AG04449 (cell line): ENCODE results near the gene TOMT.

ENCODE experiments used
- CTCF ChIA-PET: fragments of 350-600 bp; formaldehyde crosslinking; extraction: SDS; loops from one replicate; lab custom pipeline; 2021; ENCODE audit warnings: antibody characterized with exemption; lab: Yijun Ruan, JAX
- POLR2A ChIA-PET: fragments of 400-600, 350-600 bp; formaldehyde crosslinking; extraction: SDS; loops from one replicate; lab custom pipeline; 2020; ENCODE audit warnings: antibody characterized with exemption, inconsistent platforms; lab: Yijun Ruan, JAX
- DNase-seq: peaks from one replicate; pipeline ENCODE4 v3.0.0-alpha.2; 2010; ENCODE audit warnings: low read depth, low spot score
- H3K4me3 ChIP-seq: 2 replicates; pipeline ENCODE4 v1.5.1; 2011; ENCODE audit warnings: low read depth, mild to moderate bottlenecking, control low read depth, low read length
- TF ChIP-seq, protein P1 (sequence below): IDR thresholded peaks from one replicate; pipeline ENCODE4 v1.5.1; 2011; ENCODE audit warnings: mild to moderate bottlenecking, moderate library complexity, low read length, control low read depth, inconsistent platforms; ENCODE audit not compliant: insufficient read depth; ENCODE audit errors: missing control alignments

Gene TOMT

DNA sequence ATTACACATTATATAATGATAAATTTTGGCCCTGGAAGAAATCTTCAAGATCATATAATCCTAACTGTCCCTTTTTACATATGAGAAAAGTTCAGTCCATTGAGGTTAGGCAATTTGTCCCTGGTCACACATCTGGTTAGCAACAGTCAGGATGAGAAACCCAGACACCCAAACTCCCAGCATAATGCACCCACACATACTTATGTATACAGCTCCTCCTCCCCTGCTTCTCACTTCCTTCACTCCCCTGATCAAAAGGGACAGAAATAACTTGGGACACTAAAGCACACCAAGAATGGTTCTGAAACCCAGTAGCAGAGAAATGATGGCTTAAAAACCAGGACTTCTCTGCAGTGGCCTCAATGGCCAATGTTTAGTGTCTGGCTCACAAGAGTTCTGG lies 36.5 kb upstream of the TOMT start:
- TF ChIP-seq, protein P1, sequence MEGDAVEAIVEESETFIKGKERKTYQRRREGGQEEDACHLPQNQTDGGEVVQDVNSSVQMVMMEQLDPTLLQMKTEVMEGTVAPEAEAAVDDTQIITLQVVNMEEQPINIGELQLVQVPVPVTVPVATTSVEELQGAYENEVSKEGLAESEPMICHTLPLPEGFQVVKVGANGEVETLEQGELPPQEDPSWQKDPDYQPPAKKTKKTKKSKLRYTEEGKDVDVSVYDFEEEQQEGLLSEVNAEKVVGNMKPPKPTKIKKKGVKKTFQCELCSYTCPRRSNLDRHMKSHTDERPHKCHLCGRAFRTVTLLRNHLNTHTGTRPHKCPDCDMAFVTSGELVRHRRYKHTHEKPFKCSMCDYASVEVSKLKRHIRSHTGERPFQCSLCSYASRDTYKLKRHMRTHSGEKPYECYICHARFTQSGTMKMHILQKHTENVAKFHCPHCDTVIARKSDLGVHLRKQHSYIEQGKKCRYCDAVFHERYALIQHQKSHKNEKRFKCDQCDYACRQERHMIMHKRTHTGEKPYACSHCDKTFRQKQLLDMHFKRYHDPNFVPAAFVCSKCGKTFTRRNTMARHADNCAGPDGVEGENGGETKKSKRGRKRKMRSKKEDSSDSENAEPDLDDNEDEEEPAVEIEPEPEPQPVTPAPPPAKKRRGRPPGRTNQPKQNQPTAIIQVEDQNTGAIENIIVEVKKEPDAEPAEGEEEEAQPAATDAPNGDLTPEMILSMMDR, result no peak
- DNase-seq, result no peak
- POLR2A ChIA-PET, result interaction anchor here (1.6 kb wide), 1 partner anchor 29 kb away, joined by 3 read pairs; no protein-coding TSS in a partner anchor

DNA sequence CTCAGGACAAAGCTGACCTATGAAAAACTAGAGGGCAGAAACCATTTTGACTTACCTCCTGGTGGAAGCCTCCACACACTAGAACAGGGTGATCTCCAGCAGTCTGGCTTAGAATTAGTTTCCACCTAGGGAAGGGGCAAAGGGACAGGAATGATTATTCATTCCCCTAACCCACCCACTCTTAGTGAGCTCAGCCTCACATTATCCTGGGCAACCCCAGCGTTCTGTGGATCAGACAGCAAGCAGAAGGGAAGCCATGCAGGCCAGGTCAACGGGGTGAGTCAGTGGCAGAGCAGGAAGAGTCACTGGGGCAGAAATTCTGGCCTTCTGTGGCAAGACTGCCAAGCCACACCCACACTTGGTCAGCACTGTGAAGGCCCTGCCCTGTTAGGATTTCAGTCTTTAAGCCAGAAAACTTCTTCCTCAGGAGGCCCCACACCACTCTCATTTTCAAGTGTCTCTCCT lies 35.9 kb upstream of the TOMT start:
- ChIA-PET CTCF (interaction anchor here (2.2 to 4.4 kb wide), 3 partner anchors 30 to 74 kb away, joined by 5 to 20 read pairs (median 8); no protein-coding TSS in a partner anchor), POLR2A (interaction anchor here (1.6 kb wide), 1 partner anchor 29 kb away, joined by 3 read pairs; no protein-coding TSS in a partner anchor)
- H3K4me3 ChIP-seq, result peak overlapping the region; percentile 21
- DNase-seq, result no peak
- TF ChIP-seq, protein P1, result no peak

More for the DNA sequence above, 36.5 kb upstream of the TOMT start:
- CTCF ChIA-PET, result interaction anchor here (2.2 to 4.4 kb wide), 2 partner anchors 44 to 74 kb away, joined by 5 to 20 read pairs; no protein-coding TSS in a partner anchor
- H3K4me3 ChIP-seq, result peak overlapping the region; percentile 31

DNA sequence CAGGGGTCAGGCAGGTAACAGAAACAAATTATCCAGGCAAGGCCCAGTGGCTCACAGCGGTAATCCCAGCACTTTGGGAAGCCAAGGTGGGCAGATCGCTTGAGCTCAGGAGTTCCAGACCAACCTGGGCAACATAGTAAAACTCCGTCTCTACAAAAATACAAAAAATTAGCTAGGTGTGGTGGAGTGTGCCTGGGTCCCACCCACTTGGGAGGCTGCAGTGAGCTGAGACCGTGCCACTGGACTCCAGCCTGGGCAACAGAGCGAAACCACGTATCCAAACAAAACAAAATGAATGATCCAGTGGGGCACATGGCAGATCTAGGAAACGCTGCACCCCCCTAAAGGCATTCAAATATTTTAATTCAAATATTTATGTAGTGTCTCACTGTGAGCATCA lies 35.2 kb upstream of the TOMT start:
- POLR2A ChIA-PET, result no interaction called here
- CTCF ChIA-PET, result interaction anchor here (1.0 to 4.4 kb wide), 4 partner anchors 9 to 73 kb away, joined by 4 to 20 read pairs (median 6); no protein-coding TSS in a partner anchor
- no peak for DNase-seq
- TF ChIP-seq, protein P1, result no peak
- H3K4me3 ChIP-seq, result no peak overlapping the region

DNA sequence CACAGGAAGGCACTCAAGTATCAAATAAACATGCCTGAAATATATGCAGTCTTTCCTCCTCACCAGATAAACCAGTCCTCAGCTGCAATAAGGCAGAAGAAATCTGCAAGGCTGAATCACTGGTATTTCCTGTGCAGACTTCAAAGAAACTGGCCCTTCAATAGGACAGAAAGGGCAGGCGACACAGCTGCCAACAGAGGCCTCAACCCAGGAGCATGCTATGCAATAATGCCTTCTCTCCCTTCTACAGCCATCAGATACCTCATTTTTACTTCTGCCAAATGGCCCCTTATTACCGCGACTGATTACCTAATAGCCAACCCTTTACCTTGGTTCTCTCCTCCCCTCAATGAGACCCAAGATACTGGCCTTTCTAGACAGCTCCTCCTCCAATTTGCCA lies 33.4 kb upstream of the TOMT start:
- ChIA-PET POLR2A (interaction anchor here (1.2 kb wide), 1 partner anchor 30 kb away, joined by 4 read pairs; no protein-coding TSS in a partner anchor), CTCF (interaction anchor here (1.8 to 4.3 kb wide), 6 partner anchors 19 to 111 kb away, joined by 5 to 30 read pairs (median 8); no protein-coding TSS in a partner anchor)
- TF ChIP-seq, protein P1, result no peak
- no peak overlapping the region for H3K4me3 ChIP-seq
- DNase-seq, result no peak

DNA sequence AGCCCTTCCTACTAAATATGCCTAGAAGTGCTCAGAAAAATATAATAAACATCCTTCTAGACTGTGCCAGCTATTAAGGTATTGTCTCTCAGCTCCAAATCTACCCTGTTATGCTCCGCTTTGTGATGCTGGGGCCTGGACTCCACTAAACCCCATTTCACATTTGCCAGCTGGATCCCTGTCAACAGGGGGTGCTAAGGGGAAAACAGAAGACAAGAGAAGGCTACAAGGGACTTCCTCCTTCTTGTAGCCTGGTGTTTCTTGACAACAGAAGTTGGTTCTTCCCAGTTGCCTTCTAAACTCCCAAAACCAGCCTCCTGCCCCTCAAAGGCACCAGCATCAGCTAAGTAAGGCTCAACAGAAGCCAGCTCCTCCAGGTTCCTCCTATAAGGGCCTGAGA lies 30.6 kb upstream of the TOMT start:
- POLR2A ChIA-PET, result interaction anchor here (0.5 kb wide), 1 partner anchor 409 kb away, joined by 3 read pairs; no protein-coding TSS in a partner anchor
- CTCF ChIA-PET, result interaction anchor here (0.5 to 4.3 kb wide), 9 partner anchors 8 to 108 kb away, joined by 3 to 30 read pairs (median 3); no protein-coding TSS in a partner anchor
- no peak for DNase-seq

DNA sequence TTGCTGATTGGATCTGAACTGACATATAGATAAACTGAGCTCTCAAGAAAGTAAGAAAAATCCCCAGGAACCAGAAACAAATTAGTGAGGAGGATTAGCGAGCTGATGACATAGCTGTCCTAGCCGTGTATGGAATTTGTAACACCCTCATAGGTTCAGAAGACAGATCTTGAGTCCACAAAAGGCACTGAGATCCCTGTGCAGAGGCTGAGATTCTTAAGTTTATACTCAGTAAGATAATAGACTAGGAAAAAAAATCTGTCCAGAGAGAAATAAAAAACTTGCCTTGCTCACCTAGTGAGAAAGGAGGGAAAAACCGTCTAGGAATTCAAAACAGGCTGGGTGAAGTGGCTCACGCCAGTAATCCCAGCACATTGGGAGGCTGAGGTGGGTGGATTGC lies 30.0 kb upstream of the TOMT start:
- TF ChIP-seq, protein P1, result no peak
- no peak overlapping the region for H3K4me3 ChIP-seq
- ChIA-PET POLR2A (no interaction called here), CTCF (interaction anchor here (0.7 to 4.3 kb wide), 7 partner anchors 9 to 107 kb away, joined by 3 to 30 read pairs (median 3); no protein-coding TSS in a partner anchor)
- no peak for DNase-seq

More for the DNA sequence above, 30.6 kb upstream of the TOMT start:
- no peak overlapping the region for H3K4me3 ChIP-seq
- TF ChIP-seq, protein P1, result peak; percentile 12
